HG03342 (cell line): Measurements from ENCODE around the gene GADD45A.
"Not testable (repeated sequence)": the region's sequence is repeated elsewhere in the genome, so short reads cannot be mapped to it uniquely, and the experiment has no call there.

ENCODE experiments used
- ATAC-seq: cut with Tn5 transposase; IDR thresholded peaks from one replicate; pipeline ENCODE4 v1.9.1; 2021; ENCODE audit warnings: mild to moderate bottlenecking, moderate library complexity; ENCODE audit not compliant: unreplicated experiment

The GADD45A gene, protein sequence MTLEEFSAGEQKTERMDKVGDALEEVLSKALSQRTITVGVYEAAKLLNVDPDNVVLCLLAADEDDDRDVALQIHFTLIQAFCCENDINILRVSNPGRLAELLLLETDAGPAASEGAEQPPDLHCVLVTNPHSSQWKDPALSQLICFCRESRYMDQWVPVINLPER

DNA sequence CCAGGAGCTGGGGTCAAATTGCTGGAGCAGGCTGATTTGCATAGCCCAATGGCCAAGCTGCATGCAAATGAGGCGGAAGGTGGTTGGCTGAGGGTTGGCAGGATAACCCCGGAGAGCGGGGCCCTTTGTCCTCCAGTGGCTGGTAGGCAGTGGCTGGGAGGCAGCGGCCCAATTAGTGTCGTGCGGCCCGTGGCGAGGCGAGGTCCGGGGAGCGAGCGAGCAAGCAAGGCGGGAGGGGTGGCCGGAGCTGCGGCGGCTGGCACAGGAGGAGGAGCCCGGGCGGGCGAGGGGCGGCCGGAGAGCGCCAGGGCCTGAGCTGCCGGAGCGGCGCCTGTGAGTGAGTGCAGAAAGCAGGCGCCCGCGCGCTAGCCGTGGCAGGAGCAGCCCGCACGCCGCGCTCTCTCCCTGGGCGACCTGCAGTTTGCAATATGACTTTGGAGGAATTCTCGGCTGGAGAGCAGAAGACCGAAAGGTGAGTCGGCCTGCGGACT, at the start of gene GADD45A:
Gene GADD45A, plus strand, starts transcription at position 135 of the 491 bp plus-strand sequence. Its CDS starts 294 bp downstream, at position 429.
- ATAC-seq: peak; percentile 88

DNA sequence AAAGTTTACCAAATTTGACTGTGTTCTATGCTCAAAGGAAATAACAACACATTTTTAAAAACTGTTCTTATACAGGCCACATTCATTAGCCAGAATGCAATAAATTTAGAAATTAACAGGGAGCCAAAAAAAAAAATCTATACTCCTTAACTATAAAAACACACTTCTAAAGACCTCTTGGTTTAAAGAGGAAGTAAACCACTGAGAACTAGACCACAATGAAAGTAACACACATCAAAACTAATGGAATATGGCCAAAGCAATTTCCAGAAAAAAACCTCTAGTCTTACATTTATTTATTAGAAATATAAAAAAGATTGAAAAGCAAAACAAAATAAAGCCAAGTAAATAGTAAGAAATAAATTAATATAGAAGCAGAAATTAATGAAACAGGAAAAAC, 48.9 kb upstream of the GADD45A start:
- no peak for ATAC-seq

DNA sequence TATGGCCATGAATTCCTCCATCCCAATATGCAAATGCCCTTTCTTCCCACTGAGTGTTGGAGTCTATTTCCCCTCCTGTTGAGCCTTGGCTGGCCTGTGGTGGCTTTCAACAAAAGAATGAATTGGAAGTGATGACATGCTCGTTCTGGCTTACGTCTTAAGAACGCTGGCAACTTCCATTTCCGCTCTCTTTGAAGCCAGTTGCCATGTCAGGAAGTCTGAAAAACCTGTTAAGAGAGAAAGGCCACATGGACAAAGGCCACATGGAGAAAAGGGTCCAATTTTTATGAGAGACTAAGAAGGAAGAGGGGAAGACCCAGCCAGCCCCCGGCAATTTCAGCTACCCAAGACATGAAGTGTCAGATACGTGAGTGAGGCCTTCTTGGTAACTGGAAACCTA, 45.6 kb upstream of the GADD45A start:
- ATAC-seq: no peak

- ATAC-seq: no peak
Measured at GRCh38 chr1:67642629-67643028, 42.4 kb upstream of the GADD45A start.

DNA sequence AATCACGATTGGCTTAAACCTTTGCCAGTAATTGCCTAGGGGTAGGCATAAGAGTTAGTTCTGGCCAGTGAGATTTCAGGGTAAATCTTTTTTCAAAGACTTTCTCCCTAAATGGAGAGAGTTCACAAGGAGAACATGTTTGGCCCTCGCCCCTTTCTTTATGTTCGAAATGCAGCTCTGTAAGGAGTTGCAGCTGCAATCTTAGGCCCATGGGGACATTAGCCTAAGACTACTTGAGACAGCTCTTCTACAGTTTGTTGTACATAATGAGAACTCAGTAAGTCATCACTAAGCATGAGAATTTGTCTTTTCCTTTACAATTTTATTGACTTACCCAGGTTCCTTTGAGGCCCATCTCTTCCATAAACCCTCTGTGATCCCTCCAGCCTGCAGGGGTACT, 40.4 kb upstream of the GADD45A start:
- ATAC-seq: no peak

GRCh38 chr1:67645495-67646144, 39.4 kb upstream of the GADD45A start:
- ATAC-seq: no peak

DNA sequence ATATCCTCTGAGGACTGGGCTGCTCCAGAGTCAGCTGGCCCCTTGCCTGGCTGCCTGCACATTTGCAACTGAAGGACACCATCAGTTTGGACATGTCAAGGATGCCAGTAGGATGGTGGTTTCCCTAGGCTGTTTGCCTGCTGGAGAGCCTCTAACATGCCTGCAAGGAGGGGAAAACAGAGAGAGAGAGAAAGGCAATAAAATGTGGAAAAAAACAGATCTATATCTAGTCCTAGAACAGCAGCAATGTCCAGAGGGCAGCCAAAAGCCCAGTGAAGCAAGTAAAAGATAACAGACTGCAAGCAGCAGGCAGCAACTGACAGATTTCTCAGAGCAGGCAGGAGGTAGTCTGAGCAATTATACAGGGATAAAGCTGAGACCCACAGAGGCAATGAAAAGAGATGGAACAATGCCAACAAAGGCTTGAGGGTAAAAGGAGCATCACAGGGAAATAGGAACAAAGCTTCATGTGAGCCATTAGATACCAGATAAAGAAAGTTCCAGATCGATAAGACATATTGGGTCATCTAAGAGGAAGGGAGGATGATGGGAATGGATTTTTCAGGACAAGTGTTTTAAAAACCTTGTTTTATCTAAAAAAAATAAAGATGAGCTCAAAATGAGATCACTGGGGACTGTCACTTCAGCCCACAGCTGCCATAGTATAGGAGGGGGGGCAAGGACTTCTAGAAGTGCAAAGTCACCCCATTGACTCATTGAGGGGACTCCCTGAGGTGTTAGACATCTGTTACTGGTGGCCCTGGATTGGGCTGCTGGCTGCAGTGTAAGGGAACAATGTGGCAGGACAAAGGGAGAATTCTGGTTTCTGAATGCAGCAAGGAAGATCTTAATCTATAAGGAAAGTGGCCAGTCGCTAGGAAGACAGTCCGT, 38.6 kb upstream of the GADD45A start:
- no peak for ATAC-seq

- no peak for ATAC-seq
Measured at GRCh38 chr1:67647036-67647798, 37.8 kb upstream of the GADD45A start.

GRCh38 chr1:67647814-67648358, 37.1 kb upstream of the GADD45A start:
- ATAC-seq: no peak

DNA sequence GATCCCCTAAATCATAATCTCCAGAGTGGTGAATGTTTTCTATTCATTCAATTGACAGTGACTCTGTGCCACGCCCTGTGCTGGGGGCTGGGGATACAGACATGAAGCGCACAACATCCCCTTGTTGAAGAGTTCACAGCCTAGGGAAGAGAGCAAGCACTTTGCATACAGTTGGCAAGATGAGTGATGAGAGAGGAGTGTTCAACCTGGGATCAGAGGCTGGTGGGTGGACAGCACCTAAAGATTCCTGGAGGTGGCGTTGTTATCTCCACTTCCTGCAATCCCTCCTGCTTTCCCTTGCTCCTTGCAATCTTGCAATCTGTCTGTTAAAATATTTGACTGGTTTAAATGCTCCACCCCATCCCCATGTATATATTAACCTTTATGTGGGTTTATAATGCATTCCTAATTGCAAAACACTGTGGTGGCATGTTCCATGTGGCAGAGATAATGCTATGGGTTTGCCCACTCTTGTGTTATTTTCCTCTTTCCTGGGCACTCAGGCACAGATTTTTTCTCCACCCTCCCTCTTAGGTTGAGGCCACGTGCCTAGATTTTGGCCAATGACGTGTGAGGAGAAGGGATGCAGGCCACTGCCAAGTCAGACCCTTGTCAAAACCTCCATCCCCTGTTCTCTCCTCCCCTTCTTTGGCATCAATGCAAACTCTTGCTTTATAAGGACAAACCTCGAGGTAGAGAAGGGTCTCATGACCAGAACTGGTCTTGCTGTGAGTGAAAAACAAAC, 36.2 kb upstream of the GADD45A start:
- ATAC-seq: no peak

GRCh38 chr1:67650061-67650460, 34.9 kb upstream of the GADD45A start:
- ATAC-seq: no peak

- no peak for ATAC-seq
Measured at GRCh38 chr1:67651031-67651430, 34.0 kb upstream of the GADD45A start.

GRCh38 chr1:67652800-67653199, 32.2 kb upstream of the GADD45A start:
- peak; percentile 40 for ATAC-seq

DNA sequence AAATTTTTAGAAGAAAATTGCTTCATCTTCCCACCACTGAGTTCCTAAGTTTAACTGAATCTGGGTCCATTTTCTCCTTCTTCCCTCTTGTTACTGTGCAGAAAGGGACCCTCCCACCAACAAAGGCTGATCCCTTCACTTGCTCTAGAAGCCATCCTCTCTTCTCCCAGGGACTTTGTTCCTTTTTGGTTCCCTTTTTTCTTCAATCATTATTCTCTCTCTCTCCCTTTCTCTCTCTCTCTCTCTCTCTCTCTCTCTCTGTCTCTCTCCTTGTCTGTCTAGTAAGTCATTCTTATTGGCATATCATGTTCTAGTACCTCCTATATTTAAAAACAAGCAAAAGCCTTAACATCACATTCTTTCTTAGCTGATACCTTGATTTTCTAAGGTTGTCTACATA, 31.7 kb upstream of the GADD45A start:
- ATAC-seq: no peak

DNA sequence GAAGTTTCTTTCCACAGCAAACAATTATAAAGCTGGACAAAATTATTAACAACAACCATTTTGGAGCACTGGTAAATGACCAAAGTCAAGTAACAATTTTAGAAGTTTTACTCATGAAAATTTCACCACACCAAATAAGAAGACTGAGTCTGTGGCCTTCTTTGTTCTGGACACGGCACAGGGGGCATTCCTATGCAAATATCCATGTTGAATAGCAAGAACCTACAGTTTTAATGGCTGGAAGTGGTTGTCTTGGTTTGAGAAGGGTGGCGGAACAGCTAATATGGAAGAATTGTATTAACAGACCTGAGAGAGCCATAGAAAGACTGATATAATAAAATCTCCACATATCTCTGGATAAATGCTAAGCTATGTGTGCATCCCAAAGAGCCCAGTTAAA, 29.4 kb upstream of the GADD45A start:
- no peak for ATAC-seq

DNA sequence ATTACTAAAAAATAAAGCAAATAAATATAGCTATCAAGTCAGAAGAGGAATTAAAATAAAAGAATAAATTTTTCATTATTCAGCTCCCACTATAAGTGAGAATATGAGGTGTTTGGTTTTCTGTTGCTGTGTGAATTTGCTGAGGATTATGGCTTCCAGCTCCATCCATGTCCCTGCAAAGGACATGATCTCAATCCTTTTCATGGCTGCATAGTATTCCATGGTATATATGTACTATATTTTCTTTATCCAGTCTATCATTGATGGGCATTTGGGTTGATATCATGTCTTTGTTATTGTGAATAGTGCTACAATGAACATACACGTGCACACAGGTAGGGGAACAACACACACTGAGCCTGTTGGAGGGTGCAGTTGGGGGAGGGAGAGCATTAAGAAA, 27.8 kb upstream of the GADD45A start:
- not testable (repeated sequence) for ATAC-seq

GRCh38 chr1:67659229-67659628, 25.8 kb upstream of the GADD45A start:
- no peak for ATAC-seq

GRCh38 chr1:67662884-67663283, 22.1 kb upstream of the GADD45A start:
- no peak for ATAC-seq

DNA sequence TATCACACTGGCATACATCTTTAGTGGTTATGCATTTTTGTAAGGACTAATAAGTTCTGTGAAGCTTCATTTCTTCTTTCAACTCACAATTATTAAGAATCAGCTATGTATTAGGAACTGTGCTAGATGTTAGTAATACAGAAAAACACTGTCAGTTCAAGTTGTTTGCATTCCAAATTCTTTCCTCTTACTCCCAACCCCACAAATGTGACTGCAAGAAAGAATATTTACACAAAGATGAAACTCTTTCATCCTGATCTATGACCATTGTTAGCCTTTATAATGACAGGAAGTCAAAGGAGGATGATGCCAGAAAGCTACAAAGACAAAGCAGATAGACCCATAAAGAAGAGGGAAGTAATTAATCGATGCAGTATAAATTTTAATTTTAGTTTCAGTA, 21.0 kb upstream of the GADD45A start:
- no peak for ATAC-seq

- not testable (repeated sequence) for ATAC-seq
Measured at GRCh38 chr1:67665307-67665706, 19.7 kb upstream of the GADD45A start.
